Stimulated activated CD4-positive, alpha-beta T cell treated with anti-CD3 and anti-CD28 coated beads, Interleukin-2, amount 100 ng/mL, for 4 hours (primary cell): ENCODE data around the gene URAD.
A peak's percentile ranks its signal among the peaks of the same experiment; 100 is the strongest.

Experiments used
- DNase-seq: peaks from one replicate; pipeline ENCODE4 v3.0.0-alpha.2; 2020; ENCODE audit warnings: low read depth

Gene URAD

DNA sequence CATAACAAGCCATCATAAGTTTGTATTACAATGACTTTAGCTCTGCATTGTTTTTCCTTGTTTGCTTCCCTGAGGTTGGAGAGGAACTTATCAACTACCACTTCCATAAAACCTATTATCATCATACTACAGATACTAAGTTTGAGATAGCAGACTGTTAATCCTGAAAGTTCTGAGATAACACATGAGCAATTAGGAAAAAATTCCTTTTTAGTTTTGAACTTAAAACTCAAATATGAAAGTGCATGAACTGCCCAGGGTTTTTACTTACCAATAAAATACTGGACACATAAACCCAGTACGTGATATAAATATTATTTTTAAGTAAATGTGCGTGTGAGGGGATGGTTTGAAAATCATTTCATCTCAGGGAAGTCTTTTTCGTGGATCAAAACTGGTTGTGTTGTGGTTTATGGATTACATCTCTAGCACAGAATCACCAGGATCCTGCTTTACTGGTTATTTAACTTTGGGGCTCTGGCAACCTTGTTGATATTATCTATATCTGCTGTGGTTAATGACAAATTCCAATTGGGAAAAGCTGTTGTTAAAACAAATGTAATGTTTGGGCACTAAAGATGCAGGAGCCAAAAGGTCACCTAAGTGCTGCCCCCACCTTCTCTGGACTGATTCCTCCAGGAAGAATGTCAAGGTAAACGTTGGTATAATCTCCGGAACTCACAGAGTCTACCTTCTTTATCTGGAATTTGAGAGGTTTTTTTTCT lies 31.8 kb downstream of the URAD start:
- DNase-seq: no peak

GRCh38 chr13:27955014-27955591 lies 33.4 kb downstream of the URAD start:
- no peak for DNase-seq

- no peak for DNase-seq
These were observed 34.1 kb downstream of the URAD start for GRCh38 chr13:27954406-27954851.

- peak; percentile 47 for DNase-seq
These were observed 34.7 kb downstream of the URAD start for GRCh38 chr13:27953676-27954405.

GRCh38 chr13:27952876-27953675 lies 35.4 kb downstream of the URAD start:
- DNase-seq: no peak

DNA sequence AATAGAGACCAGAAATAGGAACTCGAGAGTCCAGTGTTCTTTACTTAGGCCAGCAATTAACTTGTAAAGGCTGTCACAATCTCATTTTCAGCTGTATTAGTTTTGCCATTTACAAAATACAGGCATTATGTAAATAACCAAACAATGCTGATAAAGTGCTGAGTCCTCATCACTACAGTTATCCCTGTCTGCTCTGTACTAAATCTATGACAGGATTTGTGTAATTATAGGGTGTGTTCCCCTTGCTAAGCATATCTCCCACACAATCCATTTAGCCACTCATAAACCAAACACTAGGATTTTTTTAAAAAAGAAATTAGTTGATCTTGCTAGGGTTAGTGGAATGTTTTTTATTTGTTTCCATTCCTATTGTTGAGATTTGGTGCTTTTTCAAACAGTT lies 45.5 kb downstream of the URAD start:
- no peak for DNase-seq

GRCh38 chr13:27933580-27934328 lies 54.7 kb downstream of the URAD start:
- DNase-seq: no peak

GRCh38 chr13:27933118-27933517 lies 55.4 kb downstream of the URAD start:
- DNase-seq: no peak

- no peak for DNase-seq
These were observed 58.6 kb downstream of the URAD start for GRCh38 chr13:27929868-27930267.

- no peak for DNase-seq
These were observed 59.4 kb downstream of the URAD start for GRCh38 chr13:27928805-27929753.

- no peak for DNase-seq
These were observed 60.1 kb downstream of the URAD start for GRCh38 chr13:27928353-27928804.
